ENCODE results near the gene ZNF862.

- TF ChIP-seq, protein P1, sequence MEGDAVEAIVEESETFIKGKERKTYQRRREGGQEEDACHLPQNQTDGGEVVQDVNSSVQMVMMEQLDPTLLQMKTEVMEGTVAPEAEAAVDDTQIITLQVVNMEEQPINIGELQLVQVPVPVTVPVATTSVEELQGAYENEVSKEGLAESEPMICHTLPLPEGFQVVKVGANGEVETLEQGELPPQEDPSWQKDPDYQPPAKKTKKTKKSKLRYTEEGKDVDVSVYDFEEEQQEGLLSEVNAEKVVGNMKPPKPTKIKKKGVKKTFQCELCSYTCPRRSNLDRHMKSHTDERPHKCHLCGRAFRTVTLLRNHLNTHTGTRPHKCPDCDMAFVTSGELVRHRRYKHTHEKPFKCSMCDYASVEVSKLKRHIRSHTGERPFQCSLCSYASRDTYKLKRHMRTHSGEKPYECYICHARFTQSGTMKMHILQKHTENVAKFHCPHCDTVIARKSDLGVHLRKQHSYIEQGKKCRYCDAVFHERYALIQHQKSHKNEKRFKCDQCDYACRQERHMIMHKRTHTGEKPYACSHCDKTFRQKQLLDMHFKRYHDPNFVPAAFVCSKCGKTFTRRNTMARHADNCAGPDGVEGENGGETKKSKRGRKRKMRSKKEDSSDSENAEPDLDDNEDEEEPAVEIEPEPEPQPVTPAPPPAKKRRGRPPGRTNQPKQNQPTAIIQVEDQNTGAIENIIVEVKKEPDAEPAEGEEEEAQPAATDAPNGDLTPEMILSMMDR (conservative IDR thresholded peaks at IDR 0.05; ENCODE audit: low read length): no peak
- no peak for TF ChIP-seq EZH2phosphoT487 (IDR thresholded peaks at IDR 0.05; ENCODE audit: borderline replicate concordance)
These were observed 25.8 kb downstream of the ZNF862 start for GRCh38 chr7:149864023-149864422.
